22Rv1 (cell line): ENCODE results near the gene ACOXL.

Experiments used
- ZFX ChIP-seq: fragments of 450-650 bp; IDR thresholded peaks from 2 replicates; pipeline ENCODE4 v1.6.1; 2017; ENCODE audit warnings: antibody characterized with exemption, borderline replicate concordance
- TF ChIP-seq, protein P1 (sequence below): fragments of 450-650 bp; IDR thresholded peaks from 2 replicates; pipeline ENCODE4 v1.5.1; 2017; ENCODE audit warnings: mild to moderate bottlenecking

DNA sequence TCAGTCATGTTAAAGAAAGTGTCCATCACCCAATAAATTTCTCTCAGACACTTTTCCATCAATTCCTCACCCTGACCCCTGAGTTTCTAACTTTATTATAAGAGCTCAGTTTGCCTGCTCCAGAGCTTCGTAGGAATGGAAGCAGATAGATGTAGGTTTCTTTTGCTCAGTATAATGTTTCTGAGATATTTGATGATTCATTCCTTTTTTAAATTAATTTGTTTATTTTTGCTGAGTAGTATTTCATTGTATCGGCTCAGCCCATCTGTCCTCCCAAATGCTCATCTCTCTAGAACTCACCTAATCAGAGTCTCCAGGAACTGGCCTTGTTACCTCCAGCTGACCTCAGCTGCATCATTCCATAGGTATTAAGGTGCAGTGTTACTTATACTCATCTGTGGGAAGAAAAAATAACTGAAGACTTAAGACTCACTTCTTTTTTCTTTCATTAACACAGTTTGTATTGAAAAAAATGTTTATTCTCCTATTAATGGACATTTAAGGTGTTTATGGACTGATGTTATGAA, 376.4 kb downstream of the ACOXL start:
- TF ChIP-seq, protein P1, sequence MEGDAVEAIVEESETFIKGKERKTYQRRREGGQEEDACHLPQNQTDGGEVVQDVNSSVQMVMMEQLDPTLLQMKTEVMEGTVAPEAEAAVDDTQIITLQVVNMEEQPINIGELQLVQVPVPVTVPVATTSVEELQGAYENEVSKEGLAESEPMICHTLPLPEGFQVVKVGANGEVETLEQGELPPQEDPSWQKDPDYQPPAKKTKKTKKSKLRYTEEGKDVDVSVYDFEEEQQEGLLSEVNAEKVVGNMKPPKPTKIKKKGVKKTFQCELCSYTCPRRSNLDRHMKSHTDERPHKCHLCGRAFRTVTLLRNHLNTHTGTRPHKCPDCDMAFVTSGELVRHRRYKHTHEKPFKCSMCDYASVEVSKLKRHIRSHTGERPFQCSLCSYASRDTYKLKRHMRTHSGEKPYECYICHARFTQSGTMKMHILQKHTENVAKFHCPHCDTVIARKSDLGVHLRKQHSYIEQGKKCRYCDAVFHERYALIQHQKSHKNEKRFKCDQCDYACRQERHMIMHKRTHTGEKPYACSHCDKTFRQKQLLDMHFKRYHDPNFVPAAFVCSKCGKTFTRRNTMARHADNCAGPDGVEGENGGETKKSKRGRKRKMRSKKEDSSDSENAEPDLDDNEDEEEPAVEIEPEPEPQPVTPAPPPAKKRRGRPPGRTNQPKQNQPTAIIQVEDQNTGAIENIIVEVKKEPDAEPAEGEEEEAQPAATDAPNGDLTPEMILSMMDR = no peak
- no peak for TF ChIP-seq ZFX
